CD4-positive, alpha-beta T cell (primary cell): ENCODE data around the gene DTD2. TPM values are rescaled to one million over a fixed set of nuclear protein-coding genes. Genes with fewer than 3 reads are reported as not detected.

Experiments used
- ATAC-seq: fragments of 200-7000 bp; cut with Tn5 transposase; one replicate; pipeline ENCODE4 v1.10.0; 2022; ENCODE audit warnings: mild to moderate bottlenecking; ENCODE audit not compliant: poor library complexity
- CTCF ChIA-PET: fragments of 350-600 bp; sonication (Branson Sonifier 250); formaldehyde crosslinking; loops from one replicate; lab custom pipeline; 2021; ENCODE audit warnings: antibody characterized with exemption, inconsistent platforms; lab: Charles Lee
- POLR2A ChIA-PET: fragments of 350-600 bp; sonication (Branson Sonifier 250); formaldehyde crosslinking; loops from one replicate; lab custom pipeline; 2021; ENCODE audit warnings: antibody characterized with exemption, inconsistent platforms; lab: Charles Lee
- DNase-seq, 14 experiments: peaks; one replicate each; pipeline ENCODE4 v3.0.0-alpha.2; 2013 to 2020; ENCODE audit warnings: mixed read lengths in 2 of 14
- H3K27ac ChIP-seq, 2 donors: one replicate each; pipeline versions ENCODE4 v1.5.1 to v1.7.0; 2013; ENCODE audit warnings: low read length in 2 of 2, low read depth in 1 of 2, mild to moderate bottlenecking in 1 of 2
- H3K27me3 ChIP-seq, 2 experiments: 1 replicate in 1 of 2; 2 replicates in 1 of 2; pipeline versions ENCODE4 v1.6.1 to v1.7.0; 2013; ENCODE audit warnings: low read length in 2 of 2, control low read depth in 1 of 2, mild to moderate bottlenecking in 1 of 2, moderate library complexity in 1 of 2; ENCODE audit not compliant: insufficient read depth in 2 of 2, control insufficient read depth in 1 of 2
- H3K36me3 ChIP-seq: one replicate; pipeline ENCODE4 v1.6.1; 2013; ENCODE audit warnings: low read length, control low read depth; ENCODE audit not compliant: insufficient read depth
- H3K4me1 ChIP-seq: one replicate; pipeline ENCODE4 v1.6.1; 2013; ENCODE audit warnings: low read length, control low read depth; ENCODE audit not compliant: insufficient read depth
- H3K4me3 ChIP-seq: one replicate; pipeline ENCODE4 v1.5.1; 2013; ENCODE audit warnings: mild to moderate bottlenecking, low read length, moderate library complexity
- H3K9me3 ChIP-seq, 2 experiments: 1 replicate in 1 of 2; 2 replicates in 1 of 2; pipeline versions ENCODE4 v1.6.1 to v1.7.0; 2013; ENCODE audit warnings: low read length in 2 of 2, mild to moderate bottlenecking in 2 of 2, control low read depth in 1 of 2, moderate library complexity in 1 of 2; ENCODE audit not compliant: control insufficient read depth in 1 of 2, insufficient read depth in 1 of 2
- H3K27ac Mint-ChIP-seq: one replicate; pipeline ENCODE4 v1.8.0; 2020; ENCODE audit warnings: mixed read lengths
- H3K27me3 Mint-ChIP-seq: one replicate; pipeline ENCODE4 v1.8.0; 2021; ENCODE audit warnings: mixed read lengths
- H3K36me3 Mint-ChIP-seq: one replicate; pipeline ENCODE4 v1.8.0; 2021; ENCODE audit warnings: low read depth, mixed read lengths
- H3K4me1 Mint-ChIP-seq: one replicate; pipeline ENCODE4 v1.8.0; 2021; ENCODE audit warnings: low read depth, mixed read lengths
- H3K4me3 Mint-ChIP-seq: one replicate; pipeline ENCODE4 v1.8.0; 2020; ENCODE audit warnings: mild to moderate bottlenecking, mixed read lengths
- H3K9me3 Mint-ChIP-seq: one replicate; pipeline ENCODE4 v1.8.0; 2020; ENCODE audit warnings: mixed read lengths
- intact Hi-C, 2 experiments: fragments of 100-400 bp; cut with DNase I in 1 of 2; cut with micrococcal nuclease in 1 of 2; formaldehyde crosslinking; loops; one replicate each; pipeline versions ENCODE4 v1.15.1 to v1.9.0; 2023 to 2025; cut with DNase I, micrococcal nuclease
- total RNA-seq, 174 experiments: library from RNA in 2 of 174; stranded (reverse) in 2 of 174; gene quantifications; one replicate each; pipeline ENCODE4 v1.2.3 and lab custom pipeline; 2021 to 2026
- TF ChIP-seq, protein P1 (sequence below): fragments of 200-600 bp; IDR thresholded peaks from one replicate; pipeline ENCODE4 v1.8.0; 2022; ENCODE audit warnings: antibody characterized with exemption, mild to moderate bottlenecking

Gene DTD2
- total RNA-seq, 2 experiments from 2014 or later, result 4.6 to 5.7 TPM

DNA sequence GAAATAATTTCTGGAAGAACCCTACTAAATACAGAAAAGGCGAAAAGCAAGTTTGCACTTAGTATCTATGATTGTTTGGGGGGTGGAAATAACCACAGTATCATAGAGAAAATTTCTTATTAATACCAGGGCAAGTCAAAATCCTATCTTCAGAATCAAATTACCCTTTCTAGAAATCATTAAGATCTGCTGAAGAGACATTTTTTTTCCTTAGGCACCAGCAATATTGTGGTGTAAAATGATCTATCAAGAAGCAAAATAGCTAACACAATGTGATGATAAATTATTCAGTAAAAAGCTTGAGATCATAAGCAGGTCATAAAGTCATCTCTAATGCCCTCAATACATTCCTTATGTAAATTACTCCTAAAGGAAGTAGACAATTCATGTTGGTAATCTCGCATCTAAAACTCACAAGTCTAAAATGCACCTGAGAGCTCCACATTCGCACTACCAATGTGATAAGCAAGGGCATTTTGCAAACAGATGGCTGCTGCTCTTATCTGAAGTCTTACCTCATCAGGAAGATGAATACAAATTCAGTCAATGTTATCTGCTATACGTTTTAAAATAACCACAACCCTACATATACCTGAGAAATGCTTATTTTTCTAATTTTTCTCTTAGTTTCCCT, 51.6 kb downstream of the DTD2 start:
- intact Hi-C loops, result no loop called here
- Histone ChIP-seq H3K36me3 (peaks cover 4% of the 10 kb centered on the region), H3K27me3 (no peaks in the 10 kb centered on the region), H3K4me1 (no peaks in the 10 kb centered on the region), H3K4me3 (no peak overlapping the region), H3K27ac (no peak overlapping the region), H3K9me3 (no peaks in the 10 kb centered on the region)
- Mint-ChIP-seq H3K36me3 (peaks cover 26% of the 10 kb centered on the region), H3K27me3 (no peaks in the 10 kb centered on the region), H3K4me3 (no peak overlapping the region), H3K9me3 (no peaks in the 10 kb centered on the region), H3K27ac (no peak overlapping the region), H3K4me1 (no peaks in the 10 kb centered on the region)
- no peak for ATAC-seq
- no peak for DNase-seq
- TF ChIP-seq, protein P1, sequence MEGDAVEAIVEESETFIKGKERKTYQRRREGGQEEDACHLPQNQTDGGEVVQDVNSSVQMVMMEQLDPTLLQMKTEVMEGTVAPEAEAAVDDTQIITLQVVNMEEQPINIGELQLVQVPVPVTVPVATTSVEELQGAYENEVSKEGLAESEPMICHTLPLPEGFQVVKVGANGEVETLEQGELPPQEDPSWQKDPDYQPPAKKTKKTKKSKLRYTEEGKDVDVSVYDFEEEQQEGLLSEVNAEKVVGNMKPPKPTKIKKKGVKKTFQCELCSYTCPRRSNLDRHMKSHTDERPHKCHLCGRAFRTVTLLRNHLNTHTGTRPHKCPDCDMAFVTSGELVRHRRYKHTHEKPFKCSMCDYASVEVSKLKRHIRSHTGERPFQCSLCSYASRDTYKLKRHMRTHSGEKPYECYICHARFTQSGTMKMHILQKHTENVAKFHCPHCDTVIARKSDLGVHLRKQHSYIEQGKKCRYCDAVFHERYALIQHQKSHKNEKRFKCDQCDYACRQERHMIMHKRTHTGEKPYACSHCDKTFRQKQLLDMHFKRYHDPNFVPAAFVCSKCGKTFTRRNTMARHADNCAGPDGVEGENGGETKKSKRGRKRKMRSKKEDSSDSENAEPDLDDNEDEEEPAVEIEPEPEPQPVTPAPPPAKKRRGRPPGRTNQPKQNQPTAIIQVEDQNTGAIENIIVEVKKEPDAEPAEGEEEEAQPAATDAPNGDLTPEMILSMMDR, result no peak
- ChIA-PET CTCF (interaction anchor here (0.6 to 1.7 kb wide), 2 partner anchors 14 to 19 kb away, joined by 3 to 4 read pairs; no protein-coding TSS in a partner anchor), POLR2A (no interaction called here)

DNA sequence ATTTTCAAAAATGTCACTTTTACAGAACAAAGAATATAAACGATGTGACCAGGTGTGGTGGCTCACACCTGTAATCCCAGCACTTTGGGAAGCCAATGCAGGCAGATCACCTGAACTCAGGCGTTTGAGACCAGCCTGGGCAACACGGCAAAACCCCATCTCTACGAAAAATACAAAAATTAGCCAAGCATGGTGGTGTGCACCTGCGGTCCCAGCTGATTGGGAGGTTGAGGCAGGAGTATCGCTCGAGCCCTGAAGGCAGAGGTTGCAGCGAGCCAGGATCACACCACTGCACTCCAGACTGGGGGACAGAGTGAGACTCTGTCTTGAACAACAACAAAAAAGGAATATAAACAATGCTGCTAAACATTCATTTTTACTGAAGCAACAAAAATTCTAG, 52.2 kb downstream of the DTD2 start:
- TF ChIP-seq, protein P1, result no peak
- POLR2A ChIA-PET, result no interaction called here

DNA sequence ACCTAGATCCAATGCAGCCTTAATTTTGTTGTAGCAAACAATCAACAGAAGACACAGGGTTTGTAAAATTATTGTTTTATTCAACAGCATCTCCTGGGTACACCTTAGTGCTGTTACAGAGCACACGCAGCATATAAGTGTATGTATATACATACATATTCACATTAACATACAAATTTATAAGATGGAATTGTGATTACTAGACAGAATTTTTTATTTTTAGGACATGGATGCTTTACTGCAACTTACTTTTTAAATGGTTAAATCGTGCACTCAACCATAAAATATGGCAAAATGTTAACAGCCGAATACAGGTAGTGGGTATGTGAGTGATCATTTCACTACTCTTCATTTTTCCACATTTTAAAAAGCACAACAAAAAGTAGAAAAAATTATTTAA, 53.6 kb downstream of the DTD2 start:
- H3K4me1 Mint-ChIP-seq, result no peaks in the 10 kb centered on the region
- no peaks in the 10 kb centered on the region for H3K9me3 ChIP-seq
- no peak overlapping the region for H3K4me3 Mint-ChIP-seq

More for the DNA sequence above, 52.2 kb downstream of the DTD2 start:
- intact Hi-C loops, result no loop called here
- Histone ChIP-seq H3K4me1 (no peaks in the 10 kb centered on the region), H3K9me3 (no peaks in the 10 kb centered on the region), H3K36me3 (peaks cover 4% of the 10 kb centered on the region), H3K27ac (no peak overlapping the region), H3K4me3 (no peak overlapping the region), H3K27me3 (no peaks in the 10 kb centered on the region)
- Mint-ChIP-seq H3K4me3 (no peak overlapping the region), H3K36me3 (peaks cover 27% of the 10 kb centered on the region), H3K4me1 (no peaks in the 10 kb centered on the region), H3K9me3 (no peaks in the 10 kb centered on the region), H3K27ac (no peak overlapping the region), H3K27me3 (no peaks in the 10 kb centered on the region)
- ATAC-seq (no peak), DNase-seq (no peak)
- CTCF ChIA-PET, result interaction anchor here (1.7 kb wide), 1 partner anchor 14 kb away, joined by 4 read pairs; no protein-coding TSS in a partner anchor

More for the DNA sequence above, 53.6 kb downstream of the DTD2 start:
- CTCF ChIA-PET, result no interaction called here
- H3K27ac Mint-ChIP-seq, result no peak overlapping the region
- Histone ChIP-seq H3K27ac (no peak overlapping the region), H3K36me3 (peaks cover 8% of the 10 kb centered on the region), H3K4me3 (no peak overlapping the region), H3K27me3 (no peaks in the 10 kb centered on the region), H3K4me1 (no peaks in the 10 kb centered on the region)
- DNase-seq, result no peak
- intact Hi-C loops, result no loop called here
- H3K36me3 Mint-ChIP-seq, result peaks cover 32% of the 10 kb centered on the region
- H3K9me3 Mint-ChIP-seq, result no peaks in the 10 kb centered on the region
- TF ChIP-seq, protein P1, result no peak
- POLR2A ChIA-PET, result no interaction called here
- H3K27me3 Mint-ChIP-seq, result no peaks in the 10 kb centered on the region
- no peak for ATAC-seq
